Measurements from ENCODE around the gene PBRM1. TPM values are rescaled to one million over a fixed set of nuclear protein-coding genes. Genes with fewer than 3 reads are reported as not detected.

The PBRM1 gene
- total and polyA plus RNA-seq, 2 of the 8 experiments (the other 6 are each of a cell fraction or from before 2014, with no cell fraction given) = 19.3 to 65.8 TPM

- TF ChIP-seq SIN3A (conservative IDR thresholded peaks at IDR 0.05 in 1 of 2, IDR thresholded peaks at IDR 0.05 in 1 of 2; ENCODE audit: low read depth in 1 of 2, low read length in 2 of 2) (0 out of 4 replicates have a peak, but pooled peaks of 1 of the 2 experiments have one; percentile 40), PHF8 (conservative IDR thresholded peaks at IDR 0.05; ENCODE audit: low read depth, low read length) (peak; percentile 20), CBX8 (IDR thresholded peaks at IDR 0.05; ENCODE audit: borderline replicate concordance, low read depth, low read length) (no peak), SP1 (IDR thresholded peaks at IDR 0.05; ENCODE audit: low read depth, low read length) (no peak), ATF2 (IDR thresholded peaks at IDR 0.05; ENCODE audit: low read length) (no peak), TAF1 (IDR thresholded peaks at IDR 0.05; ENCODE audit: low read depth, low read length) (0 out of 2 replicates have a peak, but pooled peaks have one; percentile 22)
These were observed 152.7 kb downstream of the PBRM1 start (continued) for GRCh38 chr3:52532838-52533622.

Data from H1 (cell line).